Vagina (tissue), 2 donors: Measurements from ENCODE around the gene EML4. TPM values are rescaled to one million over a fixed set of nuclear protein-coding genes. Genes with fewer than 3 reads are reported as not detected.

Experiments used
- DNase-seq, 2 donors: peaks; one replicate each; pipeline ENCODE4 v3.0.0-alpha.2; 2017; ENCODE audit errors: extremely low spot score in 2 of 2
- H3K27ac ChIP-seq: fragments of 200-600 bp; sonication (generic); one replicate; pipeline ENCODE4 v1.5.1; 2019
- H3K27me3 ChIP-seq: fragments of 200-600 bp; sonication (generic); one replicate; pipeline ENCODE4 v1.5.1; 2019
- H3K36me3 ChIP-seq, 2 donors: fragments of 200-600 bp; sonication (generic); one replicate each; pipeline ENCODE4 v1.5.1; 2017 to 2019
- H3K4me1 ChIP-seq: fragments of 200-600 bp; sonication (generic); one replicate; pipeline ENCODE4 v1.5.1; 2019
- H3K4me3 ChIP-seq, 2 donors: fragments of 200-600 bp; sonication (generic); 1 replicate in 1 of 2; 2 replicates in 1 of 2; pipeline ENCODE4 v1.5.1; 2016 to 2019
- H3K9me3 ChIP-seq: fragments of 200-600 bp; sonication (generic); one replicate; pipeline ENCODE4 v1.5.1; 2019
- POLR2A ChIP-seq, 2 donors: fragments of 450-650 bp; IDR thresholded peaks; one replicate each; pipeline ENCODE4 v1.6.1; 2017; ENCODE audit warnings: antibody characterized with exemption in 2 of 2, mild to moderate bottlenecking in 2 of 2, moderate library complexity in 2 of 2
- POLR2AphosphoS5 ChIP-seq, 2 donors: sonication (generic); formaldehyde crosslinking; IDR thresholded peaks; one replicate each; pipeline ENCODE4 v1.9.0; 2017; ENCODE audit warnings: antibody characterized with exemption in 2 of 2, mild to moderate bottlenecking in 2 of 2, low read depth in 1 of 2; ENCODE audit not compliant: insufficient read depth in 1 of 2
- intact Hi-C: fragments of 100-400 bp; cut with DNase I; formaldehyde crosslinking; loops from one replicate; pipeline ENCODE4 v1.15.1; 2023
- total RNA-seq: library from RNA; depleted of rRNA; stranded (reverse); fragments of >200 nt; gene quantifications from one replicate; pipeline ENCODE4 v1.2.3, GENCODE V29; 2016
- TF ChIP-seq, protein P1 (sequence below), 3 experiments: fragments of 450-650 bp in 2 of 3; fragments of 200-600 bp in 1 of 3; sonication (generic) in 1 of 3; IDR thresholded peaks; one replicate each; pipeline ENCODE4 v1.5.1; 2017 to 2019; ENCODE audit warnings: antibody characterized with exemption in 3 of 3, mild to moderate bottlenecking in 2 of 3, moderate library complexity in 2 of 3

Gene EML4
- total RNA-seq, 1 donor from 2014 or later, result 26.0 TPM

- Histone ChIP-seq H3K9me3 (no peaks in the 10 kb centered on the region), H3K4me3 (no peak overlapping the region), H3K27me3 (no peaks in the 10 kb centered on the region), H3K4me1 (no peaks in the 10 kb centered on the region), H3K27ac (no peak overlapping the region), H3K36me3 (peaks cover 0 to 22% of the 10 kb centered on the region in 2 donors)
- intact Hi-C loops, result loop anchor here (10.0 kb wide), 1 partner anchor 241 kb away; no protein-coding TSS in a partner anchor
- no peak for TF ChIP-seq POLR2A (IDR thresholded peaks at IDR 0.05)
- no peak for TF ChIP-seq POLR2AphosphoS5 (IDR thresholded peaks at IDR 0.05; ENCODE audit: insufficient read depth in 1 of 2, low read depth in 1 of 2)
- TF ChIP-seq, protein P1, sequence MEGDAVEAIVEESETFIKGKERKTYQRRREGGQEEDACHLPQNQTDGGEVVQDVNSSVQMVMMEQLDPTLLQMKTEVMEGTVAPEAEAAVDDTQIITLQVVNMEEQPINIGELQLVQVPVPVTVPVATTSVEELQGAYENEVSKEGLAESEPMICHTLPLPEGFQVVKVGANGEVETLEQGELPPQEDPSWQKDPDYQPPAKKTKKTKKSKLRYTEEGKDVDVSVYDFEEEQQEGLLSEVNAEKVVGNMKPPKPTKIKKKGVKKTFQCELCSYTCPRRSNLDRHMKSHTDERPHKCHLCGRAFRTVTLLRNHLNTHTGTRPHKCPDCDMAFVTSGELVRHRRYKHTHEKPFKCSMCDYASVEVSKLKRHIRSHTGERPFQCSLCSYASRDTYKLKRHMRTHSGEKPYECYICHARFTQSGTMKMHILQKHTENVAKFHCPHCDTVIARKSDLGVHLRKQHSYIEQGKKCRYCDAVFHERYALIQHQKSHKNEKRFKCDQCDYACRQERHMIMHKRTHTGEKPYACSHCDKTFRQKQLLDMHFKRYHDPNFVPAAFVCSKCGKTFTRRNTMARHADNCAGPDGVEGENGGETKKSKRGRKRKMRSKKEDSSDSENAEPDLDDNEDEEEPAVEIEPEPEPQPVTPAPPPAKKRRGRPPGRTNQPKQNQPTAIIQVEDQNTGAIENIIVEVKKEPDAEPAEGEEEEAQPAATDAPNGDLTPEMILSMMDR (IDR thresholded peaks at IDR 0.05), result no peak
- no peak for DNase-seq
Measured at GRCh38 chr2:42335514-42336104, 166.5 kb downstream of the EML4 start.

GRCh38 chr2:42336361-42336965 is 167.3 kb downstream of the EML4 start:
- no peak overlapping the region for H3K4me3 ChIP-seq
- TF ChIP-seq, protein P1 (IDR thresholded peaks at IDR 0.05), result no peak
- TF ChIP-seq POLR2A (IDR thresholded peaks at IDR 0.05), result no peak
- TF ChIP-seq POLR2AphosphoS5 (IDR thresholded peaks at IDR 0.05; ENCODE audit: insufficient read depth in 1 of 2, low read depth in 1 of 2), result no peak
- no peaks in the 10 kb centered on the region for H3K9me3 ChIP-seq
- H3K36me3 ChIP-seq, result peaks cover 0 to 18% of the 10 kb centered on the region in 2 donors
- DNase-seq, result no peak
- H3K4me1 ChIP-seq, result peaks cover 5% of the 10 kb centered on the region
- intact Hi-C loops, result loop anchor here (10.0 kb wide), 1 partner anchor 242 kb away; no protein-coding TSS in a partner anchor
- H3K27me3 ChIP-seq, result no peaks in the 10 kb centered on the region
- no peak overlapping the region for H3K27ac ChIP-seq

DNA sequence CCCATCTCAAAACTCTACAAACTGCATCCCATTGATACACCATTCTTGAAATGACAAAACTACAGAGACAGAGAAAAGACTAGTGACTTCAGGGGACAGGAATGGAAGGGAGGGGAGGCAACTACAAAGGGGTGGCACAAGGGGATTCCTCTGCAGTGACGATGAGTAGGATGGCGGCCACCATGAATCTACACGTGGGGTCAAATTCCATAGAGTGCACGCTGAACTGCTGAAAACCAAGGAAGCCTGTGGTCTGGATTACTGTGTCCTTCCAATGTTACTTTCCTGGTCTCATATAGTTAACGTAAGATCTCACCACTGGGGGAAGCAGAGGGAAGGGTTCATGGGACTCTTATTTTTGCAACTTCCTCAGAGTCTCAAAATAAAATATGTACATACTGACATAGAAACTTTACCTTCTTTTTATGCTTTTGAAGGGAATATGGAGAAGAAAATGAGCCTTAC is 168.2 kb downstream of the EML4 start:
- H3K27me3 ChIP-seq, result no peaks in the 10 kb centered on the region
- intact Hi-C loops, result loop anchor here (10.0 kb wide), 1 partner anchor 243 kb away; no protein-coding TSS in a partner anchor
- no peak overlapping the region for H3K27ac ChIP-seq
- no peak overlapping the region for H3K4me3 ChIP-seq
- peaks cover 14% of the 10 kb centered on the region for H3K4me1 ChIP-seq
- peaks cover 0 to 9% of the 10 kb centered on the region in 2 donors for H3K36me3 ChIP-seq
- TF ChIP-seq POLR2A (IDR thresholded peaks at IDR 0.05) (no peak), POLR2AphosphoS5 (IDR thresholded peaks at IDR 0.05; ENCODE audit: insufficient read depth in 1 of 2, low read depth in 1 of 2) (no peak)
- TF ChIP-seq, protein P1 (IDR thresholded peaks at IDR 0.05), result no peak
- DNase-seq, result no peak
- no peaks in the 10 kb centered on the region for H3K9me3 ChIP-seq

DNA sequence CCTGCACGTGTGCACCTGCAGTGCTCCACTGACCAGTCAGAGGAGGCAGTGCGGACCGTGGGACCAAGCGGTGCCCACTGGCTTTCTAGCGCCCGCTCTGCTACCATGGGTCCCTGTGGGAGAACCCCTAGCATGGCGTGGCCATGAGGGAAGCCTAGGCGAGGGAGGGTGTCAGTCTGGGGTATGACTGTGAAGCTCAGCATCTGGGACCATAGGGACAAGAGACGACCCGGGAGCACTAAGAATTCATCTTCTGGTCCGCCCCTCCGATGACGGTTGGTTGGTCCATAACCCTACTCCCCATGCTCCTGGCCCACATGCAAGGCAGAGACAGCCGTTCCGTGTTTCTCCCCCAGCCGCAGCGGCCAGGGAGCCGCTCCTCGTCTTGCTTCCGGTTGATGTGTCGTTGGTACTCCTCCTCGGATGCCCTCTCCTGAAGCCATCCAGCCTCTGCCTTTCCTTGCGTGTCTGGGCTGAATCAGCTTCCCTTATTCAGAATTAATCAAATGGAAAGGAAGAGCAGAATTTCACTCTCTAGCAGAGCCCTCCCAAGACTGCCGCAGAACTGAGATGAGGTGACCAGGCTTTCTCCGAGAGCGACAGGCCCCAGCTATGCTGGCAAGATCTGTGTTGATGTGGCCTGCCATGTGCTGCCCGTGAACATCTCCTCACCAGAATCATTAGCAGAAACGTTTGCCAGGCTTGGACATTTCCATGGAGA is 168.9 kb downstream of the EML4 start:
- H3K4me1 ChIP-seq, result peaks cover 20% of the 10 kb centered on the region
- H3K4me3 ChIP-seq, result no peak overlapping the region
- TF ChIP-seq, protein P1 (IDR thresholded peaks at IDR 0.05), result no peak
- no peak for TF ChIP-seq POLR2A (IDR thresholded peaks at IDR 0.05)
- no peak for TF ChIP-seq POLR2AphosphoS5 (IDR thresholded peaks at IDR 0.05; ENCODE audit: insufficient read depth in 1 of 2, low read depth in 1 of 2)
- H3K9me3 ChIP-seq, result no peaks in the 10 kb centered on the region
- H3K36me3 ChIP-seq, result peaks cover 0 to 7% of the 10 kb centered on the region in 2 donors
- DNase-seq, result no peak
- H3K27ac ChIP-seq, result no peak overlapping the region
- no peaks in the 10 kb centered on the region for H3K27me3 ChIP-seq
- intact Hi-C loops, result loop anchor here (10.0 kb wide), 1 partner anchor 243 kb away; no protein-coding TSS in a partner anchor
